Stomach smooth muscle (tissue), 2 donors: Measurements from ENCODE around the gene ACBD6.

ENCODE experiments used
- H3K27ac ChIP-seq: one replicate; pipeline ENCODE4 v1.7.0; 2013; ENCODE audit warnings: mild to moderate bottlenecking, low read length, inconsistent platforms
- H3K27me3 ChIP-seq, 2 donors: one replicate each; pipeline ENCODE4 v1.7.0; 2013; ENCODE audit warnings: low read length in 2 of 2; ENCODE audit not compliant: insufficient read depth in 2 of 2, control insufficient read depth in 1 of 2
- H3K36me3 ChIP-seq, 2 donors: one replicate each; pipeline ENCODE4 v1.7.0; 2013; ENCODE audit warnings: low read length in 2 of 2; ENCODE audit not compliant: control insufficient read depth in 2 of 2, insufficient read depth in 2 of 2
- H3K4me1 ChIP-seq: one replicate; pipeline ENCODE4 v1.7.0; 2013; ENCODE audit warnings: low read length; ENCODE audit not compliant: control insufficient read depth, insufficient read depth
- H3K4me3 ChIP-seq, 2 donors: one replicate each; pipeline ENCODE4 v1.7.0; 2013; ENCODE audit warnings: low read length in 2 of 2
- H3K9ac ChIP-seq, 2 donors: one replicate each; pipeline ENCODE4 v1.7.0; 2013; ENCODE audit warnings: low read length in 2 of 2, mild to moderate bottlenecking in 1 of 2
- H3K9me3 ChIP-seq, 2 donors: one replicate each; pipeline ENCODE4 v1.7.0; 2013; ENCODE audit warnings: low read length in 2 of 2; ENCODE audit not compliant: control insufficient read depth in 2 of 2
- donor health status: healthy.
- donor health status: Pancreatic carcinoma.

The ACBD6 gene

GRCh38 chr1:180279651-180280050, 222.7 kb downstream of the ACBD6 start:
- Histone ChIP-seq H3K9me3 (no peaks in the 10 kb centered on the region), H3K27ac (no peak overlapping the region), H3K9ac (no peak overlapping the region), H3K36me3 (peaks cover 0 to 3% of the 10 kb centered on the region in 2 donors), H3K4me3 (no peak overlapping the region), H3K4me1 (no peaks in the 10 kb centered on the region), H3K27me3 (no peaks in the 10 kb centered on the region)

GRCh38 chr1:180278596-180279395, 223.6 kb downstream of the ACBD6 start:
- H3K4me3 ChIP-seq = no peak overlapping the region
- no peak overlapping the region for H3K9ac ChIP-seq
- H3K27me3 ChIP-seq = no peaks in the 10 kb centered on the region
- no peak overlapping the region for H3K27ac ChIP-seq
- peaks cover 0 to 6% of the 10 kb centered on the region in 2 donors for H3K36me3 ChIP-seq
- no peaks in the 10 kb centered on the region for H3K4me1 ChIP-seq
- no peaks in the 10 kb centered on the region for H3K9me3 ChIP-seq

GRCh38 chr1:180278194-180278515, 224.2 kb downstream of the ACBD6 start:
- no peak overlapping the region for H3K4me3 ChIP-seq
- H3K27me3 ChIP-seq = no peaks in the 10 kb centered on the region
- no peaks in the 10 kb centered on the region for H3K4me1 ChIP-seq
- H3K9me3 ChIP-seq = no peaks in the 10 kb centered on the region
- no peak overlapping the region for H3K9ac ChIP-seq
- H3K36me3 ChIP-seq = peaks cover 4 to 8% of the 10 kb centered on the region in 2 donors
- H3K27ac ChIP-seq = no peak overlapping the region

DNA sequence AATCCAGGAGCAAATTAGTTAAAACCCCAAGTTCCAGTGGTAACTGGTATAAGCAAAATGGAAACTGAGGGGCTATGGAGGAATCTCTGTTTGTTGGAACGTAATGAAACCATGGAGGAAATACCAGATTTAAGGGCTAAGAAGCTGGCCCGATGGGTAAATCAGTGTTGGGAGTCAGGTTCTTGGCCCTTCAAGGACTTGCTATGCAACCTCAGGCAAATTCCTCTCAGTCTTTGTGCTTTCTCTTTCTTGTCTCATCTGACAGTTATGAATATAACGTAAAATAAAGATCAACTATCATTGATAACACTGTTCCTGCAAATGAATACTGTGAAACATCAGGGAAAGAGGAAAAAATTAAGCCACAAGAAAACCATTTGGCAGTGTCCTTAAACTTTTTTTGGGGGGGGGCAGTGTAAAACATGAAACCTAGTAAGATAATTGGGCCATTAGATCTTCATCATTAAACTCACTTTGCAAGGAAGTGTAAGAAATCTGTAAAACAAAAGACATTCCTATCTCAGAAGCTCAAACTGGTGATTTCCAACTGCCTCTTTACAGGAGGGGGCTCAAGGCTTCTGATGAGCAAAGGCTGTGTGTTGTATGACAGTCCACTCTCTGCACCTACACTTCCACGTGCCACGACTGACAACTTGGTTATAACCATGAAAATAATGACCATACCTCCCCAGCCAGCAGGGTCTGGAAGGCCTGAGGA, 224.7 kb downstream of the ACBD6 start:
- Histone ChIP-seq H3K27me3 (no peaks in the 10 kb centered on the region), H3K36me3 (peaks cover 4 to 9% of the 10 kb centered on the region in 2 donors), H3K9ac (no peak overlapping the region), H3K4me1 (no peaks in the 10 kb centered on the region), H3K27ac (no peak overlapping the region), H3K9me3 (no peaks in the 10 kb centered on the region), H3K4me3 (no peak overlapping the region)

DNA sequence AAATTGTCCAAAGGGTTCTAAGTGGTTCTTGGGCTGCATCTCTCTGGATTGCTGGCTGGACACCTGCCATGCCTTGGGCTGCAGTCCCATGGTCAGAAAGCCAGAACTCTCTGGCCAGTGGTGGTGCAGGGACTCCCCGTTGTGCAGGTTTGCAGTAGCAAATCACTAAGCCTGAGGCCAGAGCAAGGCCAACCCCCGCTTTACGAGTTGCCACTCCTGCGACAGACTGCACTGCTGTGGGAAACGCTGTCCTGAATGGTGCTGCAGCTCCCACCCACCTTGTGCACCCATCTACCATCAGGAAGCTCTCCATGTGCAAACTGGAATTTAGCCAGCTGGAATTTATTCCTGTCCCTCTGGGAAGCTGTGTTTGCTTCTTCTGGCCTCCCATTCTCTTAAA, 226.7 kb downstream of the ACBD6 start:
- H3K4me3 ChIP-seq = no peak overlapping the region
- no peak overlapping the region for H3K27ac ChIP-seq
- H3K9ac ChIP-seq = no peak overlapping the region
- H3K27me3 ChIP-seq = no peaks in the 10 kb centered on the region
- no peaks in the 10 kb centered on the region for H3K9me3 ChIP-seq
- H3K4me1 ChIP-seq = peaks cover 2% of the 10 kb centered on the region
- H3K36me3 ChIP-seq = peaks cover 4 to 8% of the 10 kb centered on the region in 2 donors

GRCh38 chr1:180274221-180274620, 228.2 kb downstream of the ACBD6 start:
- Histone ChIP-seq H3K4me3 (no peak overlapping the region), H3K36me3 (peaks cover 4 to 6% of the 10 kb centered on the region in 2 donors), H3K9ac (no peak overlapping the region), H3K9me3 (no peaks in the 10 kb centered on the region), H3K27me3 (no peaks in the 10 kb centered on the region), H3K4me1 (peaks cover 4% of the 10 kb centered on the region), H3K27ac (no peak overlapping the region)

DNA sequence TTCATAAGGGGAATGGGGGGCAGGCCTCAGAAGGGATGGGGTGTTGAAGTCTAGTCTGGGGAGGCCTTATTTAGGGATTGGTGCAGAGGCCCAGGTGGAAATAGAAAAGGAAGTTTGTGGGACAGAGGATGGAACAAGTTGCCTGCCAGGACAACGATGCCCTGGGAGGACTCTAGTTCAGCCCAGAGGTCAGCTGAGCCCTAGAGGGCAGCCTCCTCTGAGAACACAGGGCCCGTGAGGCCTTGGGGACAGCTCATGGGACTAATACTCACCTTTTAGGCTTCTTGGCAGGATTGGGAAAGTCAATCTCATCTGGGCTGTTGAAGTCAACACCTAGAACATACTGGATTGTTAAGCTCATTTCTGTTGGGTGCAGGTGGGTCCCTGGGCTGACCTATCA, 229.3 kb downstream of the ACBD6 start:
- Histone ChIP-seq H3K9ac (no peak overlapping the region), H3K4me1 (peaks cover 5% of the 10 kb centered on the region), H3K9me3 (no peaks in the 10 kb centered on the region), H3K27me3 (no peaks in the 10 kb centered on the region), H3K36me3 (peaks cover 4 to 6% of the 10 kb centered on the region in 2 donors), H3K4me3 (no peak overlapping the region), H3K27ac (no peak overlapping the region)

DNA sequence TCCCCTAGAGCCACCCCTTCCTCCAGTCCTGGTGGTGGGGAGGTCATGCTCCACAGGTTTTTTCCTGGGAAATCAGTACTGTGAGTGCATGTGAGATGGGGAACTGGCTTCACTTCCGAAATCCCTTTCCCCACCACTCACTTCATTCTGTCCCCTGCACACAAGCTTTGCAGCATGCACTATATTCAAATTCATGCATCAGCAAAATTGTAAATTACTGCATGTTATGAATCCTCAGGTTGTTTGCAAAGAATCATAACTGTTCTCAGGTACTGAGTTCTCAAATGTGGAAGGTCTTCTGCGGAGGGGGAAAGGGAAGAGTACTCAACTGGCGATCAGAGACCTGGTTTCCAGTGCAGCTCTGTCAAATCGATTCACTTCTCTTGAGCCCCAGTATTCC, 230.0 kb downstream of the ACBD6 start:
- H3K4me3 ChIP-seq = no peak overlapping the region
- no peaks in the 10 kb centered on the region for H3K9me3 ChIP-seq
- H3K27me3 ChIP-seq = no peaks in the 10 kb centered on the region
- peaks cover 6% of the 10 kb centered on the region for H3K4me1 ChIP-seq
- H3K9ac ChIP-seq = no peak overlapping the region
- H3K36me3 ChIP-seq = peaks cover 4 to 6% of the 10 kb centered on the region in 2 donors
- no peak overlapping the region for H3K27ac ChIP-seq

- no peaks in the 10 kb centered on the region for H3K27me3 ChIP-seq
- H3K4me1 ChIP-seq = peaks cover 6% of the 10 kb centered on the region
- H3K36me3 ChIP-seq = peaks cover 4 to 6% of the 10 kb centered on the region in 2 donors
- no peak overlapping the region for H3K9ac ChIP-seq
- no peaks in the 10 kb centered on the region for H3K9me3 ChIP-seq
- H3K27ac ChIP-seq = no peak overlapping the region
- H3K4me3 ChIP-seq = no peak overlapping the region
Measured at GRCh38 chr1:180271272-180272255, 230.8 kb downstream of the ACBD6 start.

DNA sequence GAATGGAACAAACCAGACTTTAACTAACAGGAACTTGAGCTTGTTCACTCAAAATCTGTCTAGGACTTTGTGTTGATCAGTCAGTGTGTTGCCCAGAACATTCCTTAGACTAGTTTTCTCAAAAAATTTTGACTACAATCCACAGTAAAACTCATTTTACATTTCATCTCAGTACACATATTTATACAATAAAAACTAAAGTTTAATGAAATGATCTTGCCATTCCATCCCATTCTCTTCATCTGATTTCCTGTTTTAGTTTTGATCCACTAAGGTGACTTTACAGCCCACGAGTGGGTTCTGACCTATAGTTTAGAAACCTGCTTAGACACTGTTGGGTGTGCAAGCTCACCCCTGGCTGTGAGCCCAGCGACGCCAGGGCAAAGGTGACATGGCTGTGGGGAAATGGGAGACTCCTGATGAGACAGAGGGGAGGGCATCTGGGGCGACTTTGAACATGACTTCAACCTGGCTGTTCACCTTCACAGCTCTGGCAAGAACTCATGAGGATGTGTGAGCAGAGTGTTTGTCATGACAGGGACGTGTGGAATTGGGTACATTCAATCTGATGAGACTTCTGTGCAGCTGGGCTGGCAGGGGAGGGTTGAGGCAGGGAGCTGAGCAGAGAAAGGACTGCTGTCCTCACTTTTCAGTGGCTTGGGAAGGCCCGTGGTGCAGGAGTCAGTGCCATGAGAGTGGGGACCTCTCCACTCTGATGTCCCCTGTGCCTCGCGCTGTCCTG, 231.7 kb downstream of the ACBD6 start:
- Histone ChIP-seq H3K36me3 (peaks cover 4 to 6% of the 10 kb centered on the region in 2 donors), H3K4me1 (peaks cover 6% of the 10 kb centered on the region), H3K27me3 (no peaks in the 10 kb centered on the region), H3K4me3 (no peak overlapping the region), H3K27ac (no peak overlapping the region), H3K9me3 (no peaks in the 10 kb centered on the region), H3K9ac (no peak overlapping the region)
